Muscle of back (tissue), 11 donors: ENCODE results near the gene S100A5. TPM values are rescaled to one million over a fixed set of nuclear protein-coding genes. Genes with fewer than 3 reads are reported as not detected.
A peak's percentile ranks its signal among the peaks of the same experiment; 100 is the strongest.

Source experiments
- DNase-seq, 3 donors: peaks; one replicate each; pipeline versions ENCODE4 v3.0.0 to v3.0.0-alpha.2; 2013
- polyA plus RNA-seq, 10 donors: library from polyadenylated mRNA; unstranded; fragments of 120-200 nt; gene quantifications; one replicate each; pipeline ENCODE4 v1.2.1, GENCODE V29; 2013; ENCODE audit not compliant: insufficient read length in 10 of 10

The S100A5 gene
- polyA plus RNA-seq, 10 donors = 0.23 to 0.65 (median 0.41) TPM; not detected in 5

DNA sequence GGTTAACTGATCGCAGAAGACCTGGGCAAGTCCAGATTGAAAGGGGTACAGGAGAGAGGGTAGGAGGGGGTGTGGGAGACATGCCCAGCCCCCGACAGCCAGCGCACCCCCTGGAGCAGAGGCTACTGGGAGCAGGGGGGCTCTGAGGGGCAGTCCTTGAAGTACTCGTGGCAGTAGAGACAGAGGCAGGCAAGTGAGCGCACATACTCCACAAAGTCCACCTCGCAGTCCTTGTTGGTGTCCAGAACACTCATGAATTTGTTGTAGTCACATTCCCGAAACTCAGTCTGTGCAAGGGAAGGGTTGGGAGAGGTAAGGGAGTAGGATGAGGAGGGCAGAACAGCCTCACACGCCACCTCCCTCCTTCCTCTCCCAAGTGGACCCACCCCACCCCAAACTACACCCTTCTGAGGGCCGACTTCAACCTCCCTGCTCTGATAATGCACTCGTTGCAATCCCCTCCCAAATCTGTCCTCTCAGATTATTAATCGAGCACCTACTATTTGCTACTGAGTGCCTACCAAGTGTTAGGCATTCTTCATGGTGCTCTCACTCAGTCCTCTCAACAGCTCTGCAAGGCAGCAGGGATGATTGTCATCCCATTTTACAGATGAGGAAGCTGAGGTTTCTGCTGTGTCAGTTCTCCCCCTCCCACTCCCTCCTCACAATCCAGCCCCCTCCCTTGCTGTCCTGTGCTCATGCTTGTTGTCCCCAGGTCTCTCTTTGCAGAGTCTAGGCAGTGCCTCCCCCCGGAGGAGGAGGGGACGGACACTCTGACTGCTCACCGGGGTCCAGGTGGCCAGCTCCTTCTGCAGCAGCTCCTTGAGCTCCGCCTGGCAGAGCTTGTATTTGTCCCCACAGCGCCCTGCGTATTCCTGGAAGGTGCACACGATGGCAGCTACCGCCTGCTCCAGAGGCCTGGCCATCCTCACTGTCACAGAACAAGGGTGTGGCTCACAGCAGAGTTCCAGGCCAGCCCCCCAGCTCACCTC, 7.1 kb upstream of the S100A5 start:
- no peak for DNase-seq

DNA sequence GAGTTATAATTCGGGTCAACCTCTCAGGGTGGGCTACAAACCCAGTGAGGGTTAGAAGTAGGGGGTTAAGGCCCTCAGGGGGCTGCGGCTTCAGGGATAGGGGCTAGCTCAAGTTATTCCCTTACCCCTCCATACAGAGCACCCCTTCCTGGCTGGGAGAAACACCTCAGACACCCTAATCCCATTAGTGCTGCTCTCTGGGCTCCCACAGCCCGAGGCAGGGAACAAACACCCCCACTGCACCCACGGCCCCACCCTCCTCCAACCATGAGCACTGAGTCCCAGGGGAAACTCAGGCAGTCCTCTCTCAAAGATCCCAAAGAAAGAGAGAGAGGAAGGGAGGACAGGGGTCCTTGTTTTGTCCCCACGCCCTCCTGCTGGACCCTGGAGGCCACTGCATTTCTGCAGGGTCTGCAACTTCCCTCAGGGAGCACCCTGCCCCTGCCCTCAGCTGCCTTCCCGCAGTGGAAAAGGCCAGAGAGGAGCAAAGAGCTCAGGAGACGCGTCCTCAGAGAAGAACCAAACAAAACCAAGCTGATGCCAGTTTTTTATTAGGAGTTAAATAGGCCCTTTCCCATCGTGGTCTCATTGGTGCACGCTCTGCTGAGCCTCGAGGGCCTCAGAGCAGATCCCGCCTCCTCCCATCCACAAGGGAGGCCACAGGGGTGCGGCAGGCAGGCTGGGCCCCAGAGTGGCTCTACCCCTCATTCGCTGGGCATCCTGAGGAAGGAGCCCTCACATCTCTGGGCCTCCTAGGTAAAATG, 6.2 kb upstream of the S100A5 start:
- DNase-seq = no peak

DNA sequence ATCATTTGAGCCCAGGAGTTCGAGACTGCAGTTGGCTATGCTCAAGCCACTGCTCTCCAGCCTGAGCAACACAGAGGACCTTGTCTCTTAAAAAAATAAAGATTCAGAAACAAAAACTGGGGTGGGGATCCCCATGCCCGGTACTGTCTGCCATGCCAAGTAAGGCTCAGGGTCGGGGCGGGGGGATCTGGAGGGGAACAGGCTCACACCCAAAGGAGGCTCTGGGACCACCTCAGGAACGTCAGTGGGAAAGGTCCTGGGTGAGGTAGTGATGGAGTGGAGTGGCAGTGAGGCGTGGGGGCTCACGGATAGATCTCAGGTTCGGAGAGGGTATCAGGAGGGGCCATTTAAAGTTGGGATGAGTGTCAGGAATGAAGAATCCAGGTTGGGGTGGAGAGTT, 5.6 kb upstream of the S100A5 start:
- DNase-seq = no peak

DNA sequence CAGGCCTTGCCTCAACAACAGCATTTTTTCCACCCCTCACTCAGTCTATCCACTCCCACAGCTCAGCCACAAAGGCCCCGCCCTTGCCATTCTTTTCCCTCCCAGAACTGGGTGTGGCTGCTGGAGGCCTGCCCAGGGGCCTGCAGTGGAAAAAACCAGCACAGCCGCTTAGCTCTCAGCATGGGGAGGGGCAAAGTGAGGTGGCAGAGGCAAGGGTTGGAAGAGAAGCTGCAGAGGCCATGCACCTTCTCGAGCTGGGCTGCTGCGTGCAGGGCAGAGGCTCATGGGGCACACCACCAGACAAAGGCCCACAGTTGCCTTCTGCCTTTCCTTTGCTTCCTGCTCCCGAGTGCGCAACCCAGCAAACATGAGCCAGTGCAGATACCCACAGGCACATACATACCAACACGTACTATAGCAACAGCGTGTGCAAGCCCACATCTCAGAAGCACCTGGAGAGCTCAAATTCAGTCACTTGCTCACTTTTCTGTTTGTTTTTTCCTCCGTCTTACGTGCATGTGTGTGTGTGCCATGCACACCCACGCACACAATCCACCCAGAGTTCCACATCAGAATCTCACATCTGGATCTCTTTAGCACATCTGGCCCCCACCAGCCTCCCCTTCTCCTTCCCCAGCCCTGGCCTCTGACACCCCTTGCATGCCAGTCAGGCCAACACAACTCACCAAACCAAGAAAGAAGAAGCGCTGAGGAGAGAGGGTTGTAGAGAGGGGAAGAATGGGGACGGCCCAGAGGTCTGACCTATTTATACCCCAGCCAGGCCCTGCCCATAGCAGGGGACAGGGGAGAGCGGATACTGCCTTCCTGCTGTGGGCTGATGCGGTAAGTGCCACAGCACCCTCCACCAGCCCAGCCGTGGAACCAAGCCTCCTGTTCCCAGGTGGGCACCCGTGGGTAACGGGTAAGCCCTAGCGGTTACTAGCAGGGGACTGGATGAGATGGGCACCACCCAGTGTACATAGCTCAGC, 4.6 kb upstream of the S100A5 start, which contains the start of gene S100A4:
Gene S100A4 (minus strand): TSS at position 740 of the 989 bp plus-strand sequence. CDS start 1,012 bp downstream, outside the sequence.
- DNase-seq = peak; percentile 92 to 97 (median 95)

DNA sequence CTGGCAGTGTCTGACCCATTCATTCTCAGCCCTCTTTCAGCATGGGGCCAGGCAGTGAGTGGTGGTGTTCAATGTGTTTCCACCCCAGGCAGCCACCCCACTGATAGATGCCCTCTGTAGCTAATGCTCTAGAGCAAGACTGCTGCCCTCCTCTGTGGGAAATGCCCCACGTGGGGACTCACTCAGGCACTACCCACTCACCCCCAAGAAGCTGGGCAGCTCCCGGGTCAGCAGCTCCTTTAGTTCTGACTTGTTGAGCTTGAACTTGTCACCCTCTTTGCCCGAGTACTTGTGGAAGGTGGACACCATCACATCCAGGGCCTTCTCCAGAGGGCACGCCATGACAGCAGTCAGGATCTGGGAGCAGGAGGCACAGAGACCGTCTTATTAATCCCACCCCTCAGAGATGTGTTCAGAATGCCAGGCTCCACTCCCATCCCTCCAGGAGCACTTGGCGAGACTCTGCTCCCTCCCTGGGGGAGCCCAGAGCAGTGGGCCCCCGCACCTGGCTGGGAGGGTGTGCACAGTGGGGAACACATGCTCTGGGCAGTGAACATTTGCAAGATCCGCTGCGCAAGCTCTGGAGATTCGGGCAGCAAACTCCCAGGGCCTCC, 3.8 kb upstream of the S100A5 start:
- DNase-seq = no peak

DNA sequence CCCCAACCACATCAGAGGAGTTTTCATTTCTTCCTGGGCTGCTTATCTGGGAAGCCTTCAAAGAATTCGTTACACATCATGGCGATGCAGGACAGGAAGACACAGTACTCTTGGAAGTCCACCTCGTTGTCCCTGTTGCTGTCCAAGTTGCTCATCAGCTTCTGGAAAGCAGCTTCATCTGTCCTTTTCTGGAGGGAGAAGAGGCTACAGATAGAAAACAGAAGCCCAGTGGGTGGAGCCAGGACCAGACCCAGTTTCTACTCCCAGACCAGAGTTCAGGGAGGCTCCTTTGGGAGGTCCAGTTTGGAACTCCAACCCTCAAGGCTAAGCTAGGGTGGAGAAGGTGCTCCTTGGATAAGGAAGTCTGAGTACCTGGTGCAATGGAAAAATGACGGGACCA, 3.0 kb upstream of the S100A5 start:
- DNase-seq = no peak

DNA sequence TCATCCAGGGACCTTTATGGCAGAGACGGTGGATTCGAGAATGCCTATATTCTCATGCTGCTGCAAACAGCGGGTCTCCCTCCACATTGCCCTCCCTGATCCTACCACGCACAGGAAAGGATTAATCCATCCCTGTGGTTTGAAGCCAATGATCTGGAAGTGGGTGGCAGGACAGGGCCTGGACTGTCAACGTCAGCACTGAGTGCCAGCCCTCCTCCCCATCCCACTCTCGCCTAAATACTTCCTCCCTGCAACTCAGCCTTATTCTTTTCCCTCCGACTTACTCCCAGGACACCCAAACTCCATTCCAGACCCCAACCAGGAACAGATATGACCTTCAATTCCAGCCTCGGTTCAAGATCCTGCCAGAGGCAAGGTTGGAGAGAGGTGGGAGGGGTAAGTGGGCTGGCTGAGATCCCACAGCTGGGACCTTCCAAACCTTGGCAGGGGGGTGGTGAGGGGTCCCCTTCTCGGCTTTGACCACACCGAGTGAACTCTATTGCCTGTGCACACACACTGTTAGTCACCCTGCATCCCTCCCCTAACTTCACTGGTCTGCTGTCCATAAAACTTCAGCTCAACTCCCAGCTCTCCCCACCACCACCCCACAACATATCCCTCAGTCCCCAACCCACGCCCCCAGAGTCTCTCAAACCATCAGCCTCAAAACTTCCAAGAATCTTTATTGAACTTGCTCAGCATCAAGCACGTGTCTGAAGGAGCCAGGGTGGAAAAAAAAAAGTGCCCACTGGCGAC, 2.4 kb upstream of the S100A5 start:
- no peak for DNase-seq

DNA sequence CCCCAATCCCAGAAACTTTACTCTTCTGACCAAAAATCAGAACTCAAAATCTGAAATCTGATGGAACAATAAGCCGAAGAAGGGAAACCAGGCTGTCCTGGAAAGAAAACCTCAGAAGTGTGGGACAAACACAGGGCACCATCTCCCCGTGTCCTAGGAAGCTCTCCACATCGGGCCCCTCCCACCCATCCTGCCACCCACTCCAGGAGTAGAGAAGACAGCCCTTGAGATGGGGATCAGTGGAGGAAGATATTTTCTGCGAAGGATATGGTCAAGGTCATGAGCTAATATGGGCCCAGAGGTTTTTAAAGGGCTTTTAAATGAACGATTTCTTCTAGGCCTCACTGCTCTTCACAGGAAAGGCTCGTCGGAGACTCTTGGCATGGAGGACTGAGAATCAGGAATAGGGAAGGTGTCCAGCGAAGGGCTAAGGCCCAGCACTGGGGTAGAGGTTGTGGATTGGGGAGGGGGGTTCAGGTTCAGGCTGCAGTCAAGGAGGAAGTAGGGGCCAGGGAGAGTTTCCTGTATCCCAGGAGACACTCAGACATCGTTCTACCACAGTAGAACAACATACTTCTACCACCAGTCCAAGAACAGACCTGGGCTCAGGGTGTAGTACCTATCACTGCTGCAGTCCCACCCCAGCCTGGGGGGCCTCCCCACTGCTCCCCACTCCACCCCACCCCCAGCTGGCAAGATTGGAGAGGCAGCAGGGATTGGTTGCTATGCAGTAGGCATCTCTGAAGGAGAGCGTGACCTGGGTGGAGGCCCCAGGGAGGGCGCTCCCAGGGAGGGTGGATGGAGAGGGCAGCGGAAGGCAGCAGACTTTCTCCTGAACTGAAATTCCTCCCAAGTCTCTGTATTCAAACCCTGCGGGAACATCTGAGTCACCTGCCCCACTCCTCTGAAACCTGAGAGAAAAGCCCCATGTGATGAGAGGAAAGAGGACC, 1.2 kb upstream of the S100A5 start:
- DNase-seq = no peak

DNA sequence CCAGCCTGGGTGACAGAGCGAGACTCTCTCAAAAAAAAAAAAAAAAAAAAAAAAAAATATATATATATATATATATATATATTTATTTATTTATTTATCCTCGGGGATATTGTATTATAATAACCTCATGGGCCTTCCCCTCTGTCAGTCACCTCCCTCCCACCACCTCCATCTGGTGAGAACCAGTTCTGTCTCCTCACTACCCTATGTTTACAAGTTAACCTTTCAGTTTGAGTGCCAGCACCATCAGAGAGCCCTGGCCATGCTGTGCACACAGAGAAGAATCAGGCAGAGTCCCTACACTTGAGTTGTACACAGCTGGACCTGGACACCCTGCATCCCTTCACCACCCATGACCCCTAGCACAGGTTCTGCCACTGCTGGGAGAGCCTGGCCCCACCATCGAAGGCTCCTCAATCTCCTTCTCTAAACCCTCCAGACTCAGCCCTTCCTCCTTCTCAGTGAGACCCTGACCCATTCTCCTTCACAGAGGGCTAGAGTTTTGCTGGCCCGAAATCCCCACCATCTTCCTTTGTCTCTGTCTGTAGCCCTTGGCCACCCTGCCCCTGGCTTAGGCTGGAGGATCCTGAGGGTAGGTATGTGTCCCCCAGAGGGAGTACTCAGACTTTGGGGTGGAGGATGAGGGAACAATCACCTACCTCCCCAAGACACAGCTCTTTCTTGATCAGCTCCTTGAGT, 1.2 kb downstream of the S100A5 start:
- no peak for DNase-seq

DNA sequence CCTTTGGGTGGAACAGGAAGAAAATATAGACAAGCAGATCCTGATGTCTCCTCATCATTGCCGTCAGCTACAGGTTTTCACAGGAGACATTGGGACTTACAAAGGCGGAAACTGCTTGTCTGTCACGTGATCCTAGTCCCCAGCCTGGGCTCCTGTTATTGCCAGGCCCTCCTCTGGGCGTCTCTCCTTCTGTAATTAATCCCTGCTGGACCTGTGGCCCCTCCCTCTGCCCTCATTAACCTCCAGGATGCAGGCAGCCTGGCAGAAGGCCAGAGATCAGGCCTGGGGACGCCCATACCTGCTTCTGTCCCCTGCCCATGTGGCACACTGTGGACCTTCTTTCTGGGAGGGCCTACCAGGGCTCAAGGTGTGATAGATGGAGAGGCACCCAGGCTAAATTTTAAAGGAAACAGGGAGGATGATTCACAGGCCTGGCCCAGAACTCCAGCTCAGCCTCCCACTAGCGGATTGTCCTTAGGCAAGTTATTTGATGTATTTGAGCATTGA, 2.4 kb downstream of the S100A5 start:
- DNase-seq = no peak

DNA sequence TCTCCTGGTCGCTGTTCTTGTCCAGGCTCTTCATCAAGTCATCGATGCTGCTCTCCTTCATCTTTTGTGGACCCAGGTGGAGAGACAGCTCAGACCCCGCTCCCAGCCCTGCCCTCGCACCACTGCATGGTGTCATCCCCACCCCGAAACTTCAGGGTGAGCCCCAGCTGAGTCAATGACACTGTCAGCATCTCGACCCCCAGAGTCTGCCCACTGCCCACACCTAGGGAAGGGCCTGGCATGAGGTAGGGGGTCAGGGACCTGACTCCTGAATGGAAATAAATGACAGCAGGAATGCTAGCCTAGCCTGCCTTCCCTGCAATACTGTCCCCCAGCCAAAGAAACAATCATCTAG, 3.4 kb downstream of the S100A5 start:
- DNase-seq = no peak

DNA sequence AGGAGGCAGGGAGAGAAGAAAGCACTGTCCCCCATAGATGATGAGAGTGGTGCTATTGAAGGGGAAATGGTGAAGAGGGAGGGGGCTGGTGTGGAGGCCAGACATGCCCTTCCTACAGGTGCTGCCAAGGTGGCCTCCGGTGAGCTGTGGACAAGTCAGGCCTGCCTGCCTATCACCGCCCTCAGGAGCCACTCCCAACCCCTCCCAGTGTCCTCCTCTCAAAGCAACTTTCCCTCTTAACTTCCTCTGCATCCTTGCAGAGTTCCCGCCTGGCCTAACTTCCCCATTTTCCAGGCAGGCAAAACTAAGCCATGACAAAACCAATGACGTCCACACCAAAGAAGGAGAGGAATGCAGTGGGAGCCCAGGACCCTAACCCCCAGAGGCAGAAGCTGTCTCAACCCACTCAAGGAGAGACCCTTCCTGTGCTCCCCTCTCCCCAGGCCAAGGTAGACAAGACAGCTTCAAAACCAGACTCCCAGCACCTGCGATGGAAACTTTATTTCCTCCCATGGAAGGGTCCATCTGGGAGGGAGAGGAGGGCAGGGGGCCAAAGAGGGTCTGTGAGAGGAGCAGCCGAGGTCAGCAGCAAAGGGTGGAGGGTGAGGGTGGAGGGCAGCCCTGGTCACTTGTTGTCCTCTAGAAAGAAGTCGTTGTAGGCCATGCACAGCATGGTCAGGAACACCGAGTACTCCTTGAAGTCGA, 3.9 kb downstream of the S100A5 start:
- no peak for DNase-seq

DNA sequence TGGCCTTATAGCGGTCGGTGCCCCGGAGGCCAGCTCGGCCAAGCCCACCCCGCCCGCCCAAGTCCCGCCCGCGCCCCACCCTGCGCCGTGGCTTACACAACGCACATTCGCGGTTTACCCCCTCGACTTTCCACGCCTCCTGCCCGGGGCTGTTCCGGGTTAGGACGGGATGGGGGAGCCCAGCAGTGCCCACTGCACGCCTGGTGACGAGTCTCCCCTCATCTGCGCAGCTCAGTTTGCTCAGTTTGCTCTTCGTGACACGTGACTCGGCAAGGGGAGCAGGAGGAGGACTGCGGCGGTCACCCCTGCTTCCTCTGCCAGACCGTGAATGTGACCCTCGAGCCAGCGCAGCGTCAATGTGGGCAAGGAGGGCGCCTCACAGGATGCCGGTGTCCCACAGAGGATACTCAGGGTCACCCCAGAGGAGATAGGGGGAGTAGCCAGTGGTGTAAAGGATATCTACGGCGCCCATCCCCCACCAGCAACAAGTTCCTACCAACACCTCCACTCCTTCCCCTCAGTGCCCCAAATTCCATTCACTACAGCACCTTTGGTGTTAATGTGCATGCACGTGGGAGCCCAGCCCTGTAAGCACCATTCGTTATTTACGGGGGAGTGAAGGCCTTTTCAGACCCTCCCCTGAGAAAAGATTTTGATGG, 4.6 kb downstream of the S100A5 start:
- peak; percentile 81 to 91 (median 82) for DNase-seq

DNA sequence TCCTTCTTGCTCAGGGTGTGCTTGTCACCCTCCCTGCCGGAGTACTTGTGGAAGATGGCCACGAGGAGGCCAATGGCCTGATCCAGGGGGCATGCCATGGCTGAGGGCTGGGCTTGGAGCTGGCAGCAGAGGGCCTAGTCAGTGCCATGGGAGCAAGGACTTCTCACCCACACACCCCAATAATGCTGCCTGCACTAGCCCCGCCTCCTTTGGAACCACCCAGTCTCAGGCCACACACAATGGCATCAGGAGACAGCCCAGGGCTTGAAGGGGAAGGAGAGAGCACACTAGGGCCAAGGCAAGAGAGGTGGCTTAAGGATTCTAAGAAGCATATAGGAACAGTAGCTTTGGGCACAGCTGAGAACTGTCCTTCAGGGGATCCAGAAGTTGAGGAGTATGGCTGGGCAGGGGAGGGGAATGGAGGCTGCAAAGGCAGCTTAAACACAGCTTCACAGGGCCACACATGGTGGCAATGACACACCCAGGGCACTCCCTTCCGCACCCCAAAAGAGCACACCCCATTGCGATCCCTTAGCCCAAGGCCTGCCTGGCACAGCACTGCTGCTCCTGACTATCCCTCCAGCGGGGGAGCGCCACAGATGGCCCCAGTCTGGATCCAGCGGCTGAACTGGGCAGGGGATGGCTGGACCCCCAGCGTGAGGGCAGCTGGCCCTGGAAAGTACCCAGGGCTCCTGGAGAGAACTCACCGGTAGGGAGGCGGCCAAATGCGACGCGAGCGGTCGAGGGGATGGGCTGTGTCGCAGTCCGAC, 5.3 kb downstream of the S100A5 start, which contains the start of gene S100A6:
Gene S100A6 (minus strand): TSS at position 750 of the 770 bp plus-strand sequence. CDS start 652 bp downstream, at position 98.
- peak in 2 of 3 donors; percentile 29 to 77 for DNase-seq

DNA sequence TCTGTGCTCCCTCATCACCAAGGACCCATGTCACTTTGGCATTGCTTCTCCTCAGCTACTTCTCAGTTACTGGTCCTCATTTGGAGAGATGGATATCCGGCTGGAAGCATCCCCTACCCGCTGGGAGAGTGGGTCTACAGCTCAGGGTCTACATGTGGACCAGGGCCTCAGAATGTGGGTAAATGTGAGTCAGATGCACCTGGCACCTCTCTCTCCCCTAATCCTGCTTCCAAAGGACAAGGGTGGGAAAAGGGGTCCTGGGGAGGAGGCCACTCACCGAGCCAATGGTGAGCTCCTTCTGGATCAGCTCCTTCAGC, 5.9 kb downstream of the S100A5 start:
- no peak for DNase-seq
